Measurements from ENCODE around the gene ANKK1. TPM values are rescaled to one million over a fixed set of nuclear protein-coding genes. Genes with fewer than 3 reads are reported as not detected.

The ANKK1 gene
- polyA plus RNA-seq, 3 donors: 0.07 to 0.09 TPM; not detected in 1

DNA sequence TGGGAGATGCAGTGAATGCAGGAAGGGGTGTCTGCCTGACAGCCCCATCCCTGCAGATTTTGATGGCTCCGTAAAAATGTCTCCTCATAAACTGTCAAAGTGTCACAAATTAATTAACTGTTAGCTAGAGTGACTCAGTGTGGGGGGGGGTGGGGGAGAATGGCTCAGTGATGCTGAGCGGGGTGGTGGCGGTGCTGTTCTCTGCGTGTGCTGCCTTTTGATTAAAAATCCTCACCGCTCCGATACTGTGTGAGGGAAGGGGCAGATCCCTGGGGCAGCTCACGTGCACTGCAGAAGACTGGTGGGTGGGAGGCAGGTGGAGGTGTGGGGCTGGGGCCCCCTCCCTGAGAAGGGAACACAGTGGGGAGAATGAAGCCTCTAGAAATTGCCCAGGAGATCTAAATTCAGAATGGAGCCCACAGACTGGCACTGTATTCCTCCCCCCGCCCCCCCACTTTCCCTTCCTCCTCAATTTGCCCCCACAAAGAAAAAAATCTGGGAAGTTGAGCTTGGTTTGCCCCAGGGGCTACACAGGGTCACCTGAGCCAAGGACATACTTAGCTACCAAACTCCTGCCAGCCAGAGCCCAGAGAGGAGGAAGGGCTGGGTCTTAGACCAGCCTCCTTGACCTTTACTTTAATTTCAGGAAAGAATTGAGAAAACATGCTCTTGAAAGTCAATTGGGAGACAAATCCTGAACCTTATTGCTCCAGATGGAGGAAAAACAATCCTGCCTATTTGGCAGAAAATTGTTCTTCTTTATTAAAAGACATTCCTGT is 47.8 kb downstream of the ANKK1 start:
- Histone ChIP-seq H4K20me1 (ENCODE audit: insufficient read depth, low read length) (no peaks in the 10 kb centered on the region), H3K4me2 (replicated peaks; ENCODE audit: extremely low read depth, low read length, poor library complexity, severe bottlenecking) (no peak overlapping the region), H3K4me1 (ENCODE audit: control insufficient read depth in 1 of 2, insufficient read depth in 2 of 2, low read length in 2 of 2) (no peaks in the 10 kb centered on the region), H3K9ac (ENCODE audit: insufficient read depth, low read length, poor library complexity, severe bottlenecking) (no peak overlapping the region), H3K4me3 (replicated peaks in 1 of 3; ENCODE audit: low read depth in 2 of 3, low read length in 3 of 3) (no peak overlapping the region), H3K36me3 (replicated peaks in 1 of 2; ENCODE audit: control insufficient read depth in 1 of 2, insufficient read depth in 2 of 2, low read length in 2 of 2) (no peaks in the 10 kb centered on the region), H3K27ac (ENCODE audit: low read depth in 1 of 2, low read length in 2 of 2) (no peak overlapping the region), H3K9me3 (replicated peaks in 1 of 2; ENCODE audit: control insufficient read depth in 1 of 2, insufficient read depth in 1 of 2, low read length in 2 of 2) (no peaks in the 10 kb centered on the region), H3K79me2 (ENCODE audit: insufficient read depth, low read length) (no peaks in the 10 kb centered on the region), H3K27me3 (ENCODE audit: control insufficient read depth in 2 of 2, insufficient read depth in 2 of 2, low read length in 2 of 2) (no peaks in the 10 kb centered on the region), H2AFZ (ENCODE audit: insufficient read depth, low read depth, low read length, poor library complexity, severe bottlenecking) (no peak overlapping the region)
- Mint-ChIP-seq H3K27ac (no peak overlapping the region), H3K4me3 (no peak overlapping the region), H3K36me3 (no peaks in the 10 kb centered on the region), H3K9me3 (peaks cover 0 to 5% (median 0%) of the 10 kb centered on the region in 7 donors), H3K27me3 (ENCODE audit: low read depth in 3 of 3) (peaks cover 1 to 4% (median 3%) of the 10 kb centered on the region in 3 donors), H3K4me1 (no peaks in the 10 kb centered on the region)
- 96% methylated on average over 5 of the region's 8 CpGs for WGBS (ENCODE audit: insufficient coverage)
- intact Hi-C loops (cut with micrococcal nuclease): no loop called here
- TF ChIP-seq, protein P1, sequence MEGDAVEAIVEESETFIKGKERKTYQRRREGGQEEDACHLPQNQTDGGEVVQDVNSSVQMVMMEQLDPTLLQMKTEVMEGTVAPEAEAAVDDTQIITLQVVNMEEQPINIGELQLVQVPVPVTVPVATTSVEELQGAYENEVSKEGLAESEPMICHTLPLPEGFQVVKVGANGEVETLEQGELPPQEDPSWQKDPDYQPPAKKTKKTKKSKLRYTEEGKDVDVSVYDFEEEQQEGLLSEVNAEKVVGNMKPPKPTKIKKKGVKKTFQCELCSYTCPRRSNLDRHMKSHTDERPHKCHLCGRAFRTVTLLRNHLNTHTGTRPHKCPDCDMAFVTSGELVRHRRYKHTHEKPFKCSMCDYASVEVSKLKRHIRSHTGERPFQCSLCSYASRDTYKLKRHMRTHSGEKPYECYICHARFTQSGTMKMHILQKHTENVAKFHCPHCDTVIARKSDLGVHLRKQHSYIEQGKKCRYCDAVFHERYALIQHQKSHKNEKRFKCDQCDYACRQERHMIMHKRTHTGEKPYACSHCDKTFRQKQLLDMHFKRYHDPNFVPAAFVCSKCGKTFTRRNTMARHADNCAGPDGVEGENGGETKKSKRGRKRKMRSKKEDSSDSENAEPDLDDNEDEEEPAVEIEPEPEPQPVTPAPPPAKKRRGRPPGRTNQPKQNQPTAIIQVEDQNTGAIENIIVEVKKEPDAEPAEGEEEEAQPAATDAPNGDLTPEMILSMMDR (IDR thresholded peaks at IDR 0.05): no peak
- no peak for DNase-seq

DNA sequence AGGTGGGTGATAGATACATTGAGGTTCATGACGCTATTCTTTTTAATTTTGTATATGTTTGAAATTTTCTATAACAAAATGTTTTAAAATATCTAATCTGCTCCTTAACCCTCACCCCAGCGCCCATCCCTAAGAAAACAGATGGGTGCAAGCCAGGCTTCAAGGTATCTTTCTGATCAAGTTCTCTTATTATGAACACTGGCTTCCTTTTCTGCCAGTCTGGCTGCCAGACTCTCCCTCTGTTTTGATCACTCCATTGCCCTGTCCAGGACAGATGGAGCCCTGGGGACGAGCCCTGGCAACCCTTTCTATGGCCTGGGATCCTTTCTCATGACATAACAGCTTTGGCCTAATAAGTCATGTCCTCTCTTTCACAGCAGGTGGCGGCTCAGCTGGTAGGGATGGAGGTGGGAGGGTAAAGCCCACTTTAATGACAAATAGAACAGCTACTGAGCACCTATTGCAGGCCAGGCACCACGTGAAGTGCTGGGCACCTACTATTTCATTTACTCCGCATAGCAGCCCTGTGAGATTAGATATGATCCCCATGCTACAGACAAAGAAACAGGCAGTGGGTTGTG is 49.2 kb downstream of the ANKK1 start:
- peaks cover 0 to 5% (median 0%) of the 10 kb centered on the region in 7 donors for H3K9me3 Mint-ChIP-seq
- no peak overlapping the region for H3K4me2 ChIP-seq (replicated peaks; ENCODE audit: extremely low read depth, low read length, poor library complexity, severe bottlenecking)
- intact Hi-C loops (cut with micrococcal nuclease): no loop called here

More for the DNA sequence above, 49.2 kb downstream of the ANKK1 start:
- Histone ChIP-seq H3K4me3 (replicated peaks in 1 of 3; ENCODE audit: low read depth in 2 of 3, low read length in 3 of 3) (no peak overlapping the region), H4K20me1 (ENCODE audit: insufficient read depth, low read length) (no peaks in the 10 kb centered on the region), H3K4me1 (ENCODE audit: control insufficient read depth in 1 of 2, insufficient read depth in 2 of 2, low read length in 2 of 2) (no peaks in the 10 kb centered on the region), H3K27ac (ENCODE audit: low read depth in 1 of 2, low read length in 2 of 2) (no peak overlapping the region), H3K27me3 (ENCODE audit: control insufficient read depth in 2 of 2, insufficient read depth in 2 of 2, low read length in 2 of 2) (peaks cover 0 to 2% of the 10 kb centered on the region in 2 donors), H3K36me3 (replicated peaks in 1 of 2; ENCODE audit: control insufficient read depth in 1 of 2, insufficient read depth in 2 of 2, low read length in 2 of 2) (no peaks in the 10 kb centered on the region), H2AFZ (ENCODE audit: insufficient read depth, low read depth, low read length, poor library complexity, severe bottlenecking) (no peak overlapping the region), H3K9me3 (replicated peaks in 1 of 2; ENCODE audit: control insufficient read depth in 1 of 2, insufficient read depth in 1 of 2, low read length in 2 of 2) (no peaks in the 10 kb centered on the region), H3K79me2 (ENCODE audit: insufficient read depth, low read length) (no peaks in the 10 kb centered on the region), H3K9ac (ENCODE audit: insufficient read depth, low read length, poor library complexity, severe bottlenecking) (no peak overlapping the region)
- Mint-ChIP-seq H3K27me3 (ENCODE audit: low read depth in 3 of 3) (peaks cover 5 to 6% (median 5%) of the 10 kb centered on the region in 3 donors), H3K27ac (no peak overlapping the region), H3K4me3 (no peak overlapping the region), H3K36me3 (no peaks in the 10 kb centered on the region), H3K4me1 (no peaks in the 10 kb centered on the region)
- WGBS (ENCODE audit: insufficient coverage): 92% methylated on average over 1 of the region's 6 CpGs
- TF ChIP-seq, protein P1 (IDR thresholded peaks at IDR 0.05): no peak
- no peak for DNase-seq

Data from CD14-positive monocyte (primary cell).